Right lobe of liver (tissue), 4 donors: ENCODE data around the gene NANOG.
"Not testable (repeated sequence)": the region's sequence is repeated elsewhere in the genome, so short reads cannot be mapped to it uniquely, and the experiment has no call there.

Experiments used
- CTCF ChIP-seq, 4 donors: fragments of 200-600 bp in 3 of 4; fragments of 450-650 bp in 1 of 4; IDR thresholded peaks; one replicate each; pipeline versions ENCODE4 v1.5.1 to v1.8.0; 2016 to 2022; ENCODE audit warnings: antibody characterized with exemption in 4 of 4, mild to moderate bottlenecking in 2 of 4
- POLR2A ChIP-seq: fragments of 450-650 bp; IDR thresholded peaks from one replicate; pipeline ENCODE4 v1.6.1; 2017; ENCODE audit warnings: antibody characterized with exemption, mild to moderate bottlenecking
- donor health status: DM: no; HTN: no; CAD: no.
- donor health status: DM: no; HTN: no; CAD: no.
- donor health status: DM: no; HTN: yes; CAD: no.

DNA sequence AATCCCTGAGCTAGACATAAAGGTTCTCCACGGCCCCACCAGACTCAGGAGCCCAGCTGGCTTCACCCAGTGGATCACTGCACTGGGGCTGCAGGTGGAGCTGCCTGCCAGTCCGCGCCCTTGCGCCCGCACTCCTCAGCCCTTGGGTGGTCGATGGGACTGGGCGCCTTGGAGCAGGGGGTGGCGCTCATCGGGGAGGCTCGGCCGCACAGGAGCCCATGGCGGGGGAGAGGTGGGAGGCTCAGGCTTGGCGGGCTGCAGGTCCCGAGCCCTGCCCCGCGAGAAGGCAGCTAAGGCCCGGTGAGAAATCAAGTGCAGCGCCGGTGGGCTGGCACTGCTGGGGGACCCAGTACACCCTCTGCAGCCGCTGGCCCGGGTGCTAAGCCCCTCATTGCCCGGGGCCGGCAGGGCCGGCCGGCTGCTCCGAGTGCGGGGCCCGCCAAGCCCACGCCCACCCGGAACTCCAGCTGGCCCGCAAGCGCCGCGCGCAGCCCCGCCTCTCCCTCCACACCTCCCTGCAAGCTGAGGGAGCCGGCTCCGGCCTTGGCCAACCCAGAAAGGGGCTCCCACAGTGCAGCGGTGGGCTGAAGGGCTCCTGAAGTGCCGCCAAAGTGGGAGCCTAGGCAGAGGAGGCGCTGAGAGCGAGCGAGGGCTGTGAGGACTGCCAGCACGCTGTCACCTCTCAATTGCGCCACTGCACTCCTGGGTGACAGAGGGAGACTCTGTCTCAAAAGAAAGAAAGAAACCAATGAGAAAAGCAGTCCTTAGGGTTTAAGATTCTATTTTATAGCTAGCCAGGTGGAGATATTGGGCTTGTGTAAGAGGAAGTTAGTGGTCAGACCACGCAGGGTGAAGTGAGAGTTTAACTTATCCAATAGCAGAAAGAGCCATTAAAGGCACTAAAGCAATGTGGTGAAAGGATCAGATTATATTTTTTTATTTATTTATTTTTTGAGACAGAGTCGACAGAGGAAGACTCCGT is 37.0 kb upstream of the NANOG start:
- not testable (repeated sequence) for TF ChIP-seq POLR2A; CTCF (IDR thresholded peaks at IDR 0.05)
